GM18502 (cell line): Measurements from ENCODE around the gene MOV10L1.
"Not testable (repeated sequence)": the region's sequence is repeated elsewhere in the genome, so short reads cannot be mapped to it uniquely, and the experiment has no call there.

Experiments used
- ATAC-seq: cut with Tn5 transposase; IDR thresholded peaks from one replicate; pipeline ENCODE4 v1.9.1; 2021; ENCODE audit warnings: mild to moderate bottlenecking; ENCODE audit not compliant: unreplicated experiment, poor library complexity

The MOV10L1 gene

GRCh38 chr22:50197000-50197800 is 107.4 kb downstream of the MOV10L1 start:
- ATAC-seq, result no peak

GRCh38 chr22:50197856-50198623 is 108.2 kb downstream of the MOV10L1 start:
- no peak for ATAC-seq

DNA sequence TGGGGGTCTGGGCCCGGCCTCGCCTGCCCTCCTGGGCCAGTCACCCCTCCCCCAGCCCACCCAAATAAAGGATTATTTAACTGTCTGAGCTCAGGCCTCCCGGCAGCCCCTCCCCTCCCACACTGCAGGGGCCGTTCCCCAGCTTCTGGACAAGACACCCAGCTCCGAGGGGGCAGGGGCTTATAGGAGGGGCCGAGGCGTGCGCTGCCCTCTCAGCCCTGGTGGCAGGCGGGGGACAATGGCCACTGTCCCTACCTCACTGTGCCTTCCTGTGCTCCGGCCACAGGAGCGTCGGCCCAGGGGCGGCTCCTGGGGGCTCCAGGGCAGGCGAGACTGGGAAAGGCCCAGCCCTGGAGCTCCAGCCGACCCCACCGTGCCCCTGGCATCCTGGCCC is 108.8 kb downstream of the MOV10L1 start:
- ATAC-seq, result no peak

- no peak for ATAC-seq
These were observed 109.5 kb downstream of the MOV10L1 start for GRCh38 chr22:50199251-50199721.

GRCh38 chr22:50199829-50200460 is 110.1 kb downstream of the MOV10L1 start:
- peak; percentile 2 for ATAC-seq

GRCh38 chr22:50200461-50201190 is 110.8 kb downstream of the MOV10L1 start, which contains the start of gene SELENOO:
Gene SELENOO, plus strand, starts transcription at chr22:50201011. Its CDS starts 26 bp downstream, at chr22:50201037.
- peak; percentile 59 for ATAC-seq

DNA sequence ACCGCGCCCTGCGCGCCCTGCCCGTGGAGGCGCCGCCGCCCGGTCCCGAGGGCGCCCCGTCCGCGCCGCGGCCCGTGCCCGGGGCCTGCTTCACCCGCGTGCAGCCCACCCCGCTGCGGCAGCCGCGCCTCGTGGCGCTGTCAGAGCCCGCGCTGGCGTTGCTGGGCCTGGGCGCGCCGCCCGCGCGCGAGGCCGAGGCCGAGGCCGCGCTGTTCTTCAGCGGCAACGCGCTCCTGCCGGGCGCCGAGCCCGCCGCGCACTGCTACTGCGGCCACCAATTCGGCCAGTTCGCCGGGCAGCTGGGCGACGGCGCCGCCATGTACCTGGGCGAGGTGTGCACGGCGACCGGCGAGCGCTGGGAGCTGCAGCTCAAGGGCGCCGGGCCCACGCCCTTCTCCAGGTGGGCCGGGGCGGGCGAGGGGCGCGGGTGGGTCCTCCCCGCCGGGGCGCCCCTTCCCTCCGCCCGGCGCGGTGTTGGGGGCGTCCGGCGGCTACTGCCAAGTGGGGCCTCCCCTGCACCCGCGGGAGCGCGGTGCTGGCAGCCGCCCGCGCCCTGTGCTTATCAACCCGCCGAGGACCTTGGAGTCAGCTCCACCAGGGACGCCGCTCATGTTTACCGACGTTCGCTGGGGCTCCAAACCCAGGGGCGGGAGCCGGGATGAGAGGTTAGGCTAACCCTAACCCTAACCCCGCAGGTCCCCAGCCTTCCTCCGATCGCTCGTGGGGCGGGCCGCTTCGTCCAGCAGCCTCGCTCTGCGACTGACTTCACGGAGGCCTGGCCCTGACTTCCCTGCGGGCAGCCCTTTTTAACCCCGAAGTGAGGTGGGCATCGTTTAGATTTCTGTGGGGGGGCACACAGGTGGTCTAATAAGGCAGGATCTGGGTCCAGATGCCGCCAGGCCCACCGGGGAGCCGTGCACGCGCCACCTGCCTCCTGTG is 111.7 kb downstream of the MOV10L1 start:
- peak; percentile 27 for ATAC-seq

GRCh38 chr22:50202130-50202666 is 112.4 kb downstream of the MOV10L1 start:
- ATAC-seq, result no peak

GRCh38 chr22:50203288-50203687 is 113.5 kb downstream of the MOV10L1 start:
- ATAC-seq, result no peak

DNA sequence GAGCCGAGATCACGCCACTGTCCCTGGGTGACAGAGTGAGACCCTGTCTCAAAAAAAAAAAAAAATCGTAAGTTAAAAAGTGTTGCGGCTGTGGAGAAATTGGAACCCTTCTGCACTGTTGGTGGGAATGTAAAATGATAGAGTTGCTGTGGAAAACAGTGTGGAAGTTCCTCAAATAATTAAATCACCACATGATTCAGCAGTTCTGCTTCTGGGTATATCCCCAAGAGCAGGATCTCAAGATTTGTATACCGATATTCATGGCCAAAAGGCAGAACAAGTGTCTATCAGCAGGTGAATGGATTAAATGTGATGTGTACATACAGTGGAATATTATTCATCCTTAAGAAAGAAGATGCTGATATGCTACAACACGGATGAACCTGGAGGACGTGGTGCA is 114.8 kb downstream of the MOV10L1 start:
- ATAC-seq, result no peak

DNA sequence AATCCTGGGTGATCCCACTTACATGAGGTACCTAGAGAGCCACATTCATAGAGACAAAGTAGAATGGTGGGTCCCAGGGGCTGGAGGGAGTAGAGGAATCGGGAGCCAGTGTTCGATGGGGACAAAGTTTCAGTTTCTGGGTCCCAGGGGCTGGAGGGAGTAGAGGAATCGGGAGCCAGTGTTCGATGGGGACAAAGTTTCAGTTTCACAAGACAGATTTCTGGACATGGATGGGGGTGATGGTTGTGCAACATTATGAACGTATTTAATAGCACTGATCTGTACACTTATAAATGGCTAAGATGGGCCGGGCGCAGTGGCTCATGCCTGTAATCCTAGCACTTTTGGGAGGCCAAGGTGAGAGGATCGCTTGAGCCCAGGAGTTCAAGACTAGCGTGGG is 115.2 kb downstream of the MOV10L1 start:
- not testable (repeated sequence) for ATAC-seq

- ATAC-seq, result no peak
These were observed 116.2 kb downstream of the MOV10L1 start for GRCh38 chr22:50205781-50206569.

DNA sequence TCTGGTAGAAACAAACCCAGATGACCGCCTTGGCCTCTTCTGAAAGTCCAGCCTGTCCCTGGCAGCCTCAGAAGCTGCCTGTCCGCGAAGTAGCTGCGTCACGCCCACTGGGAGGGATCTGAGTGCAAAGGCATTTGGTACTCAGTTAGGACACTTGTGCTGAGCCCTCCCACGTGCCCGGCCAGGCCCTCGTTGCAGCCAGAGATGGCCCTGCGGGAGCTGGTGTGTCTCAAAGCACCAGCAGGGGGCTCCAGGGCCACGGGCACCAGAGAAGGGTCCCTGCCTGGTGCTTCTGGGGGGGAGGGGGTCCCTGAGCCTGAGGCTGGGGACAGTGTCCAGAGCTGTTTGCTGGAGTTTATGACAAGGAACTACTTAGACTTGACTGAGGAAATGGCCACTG is 116.8 kb downstream of the MOV10L1 start:
- ATAC-seq, result no peak

- no peak for ATAC-seq
These were observed 117.8 kb downstream of the MOV10L1 start for GRCh38 chr22:50207383-50208140.

GRCh38 chr22:50208430-50208938 is 118.7 kb downstream of the MOV10L1 start:
- ATAC-seq, result no peak

DNA sequence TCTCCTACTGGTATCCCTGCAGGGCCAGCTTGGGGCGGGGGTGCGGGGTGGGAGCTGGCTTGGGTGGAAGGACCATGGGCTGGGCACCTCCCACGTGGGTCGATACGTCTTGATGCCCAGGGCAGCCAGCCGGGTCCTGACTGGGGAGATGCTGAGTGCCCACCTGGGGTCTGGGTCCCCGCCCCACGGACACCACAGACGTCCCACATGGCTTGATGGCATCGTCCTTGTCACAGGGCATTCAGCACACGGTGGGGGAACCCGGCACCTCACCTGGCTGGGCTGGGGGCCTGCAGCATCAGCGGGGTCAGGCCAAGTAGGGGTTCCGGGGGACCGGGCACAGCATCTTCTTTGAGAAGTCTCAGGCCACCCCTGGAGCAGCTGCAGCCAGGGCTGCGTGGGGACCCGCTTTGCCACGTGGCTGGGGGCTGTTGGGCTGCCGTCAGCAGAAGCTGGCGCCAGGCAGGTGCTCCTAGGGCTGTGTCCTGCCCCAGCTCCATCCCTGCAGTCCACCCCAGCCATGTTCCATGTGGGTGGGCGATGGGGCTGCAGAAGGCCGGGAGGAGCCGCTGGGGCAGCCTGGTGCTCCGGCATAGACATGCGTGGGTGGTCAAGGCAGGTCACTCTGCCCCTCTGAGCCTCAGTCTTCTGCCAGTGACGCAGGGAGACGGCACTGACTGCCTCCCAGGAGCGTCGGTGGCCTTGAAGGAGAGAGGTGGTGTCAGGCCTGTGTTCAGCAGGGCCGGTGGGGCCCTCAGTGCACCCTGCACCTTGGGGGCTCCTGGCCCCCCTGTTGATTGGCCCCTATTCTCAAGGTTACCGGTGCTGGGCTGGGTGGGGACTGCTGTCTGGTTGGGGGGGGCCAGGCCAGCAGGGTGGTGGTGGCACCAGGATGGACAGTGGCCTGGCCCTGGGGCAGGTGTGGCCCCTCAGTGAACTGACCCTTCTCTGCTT is 119.4 kb downstream of the MOV10L1 start:
- no peak for ATAC-seq
